ENCODE measurements around the gene STARD3. TPM values are rescaled to one million over a fixed set of nuclear protein-coding genes. Genes with fewer than 3 reads are reported as not detected.
A peak's percentile ranks its signal among the peaks of the same experiment; 100 is the strongest.

Gene STARD3
- total RNA-seq, 1 donor from 2014 or later = 51.2 TPM

- no peak overlapping the region for H3K4me3 ChIP-seq (ENCODE audit: insufficient read depth, low read depth, low read length)
- TF ChIP-seq EZH2 (IDR thresholded peaks at IDR 0.05; ENCODE audit: insufficient read depth, low read length) = no peak
- no peak for TF ChIP-seq CTCF (IDR thresholded peaks at IDR 0.05; ENCODE audit: insufficient read depth, low read depth, low read length)
- H3K36me3 ChIP-seq (ENCODE audit: insufficient read depth, low read length) = no peaks in the 10 kb centered on the region
- H3K4me1 ChIP-seq (ENCODE audit: insufficient read depth, low read length) = no peaks in the 10 kb centered on the region
- FAIRE-seq (no peak), DNase-seq (ENCODE audit: low read depth) (peak; percentile 76)
- Mint-ChIP-seq H3K4me1 (ENCODE audit: low read depth, unreplicated experiment) (peaks cover 31% of the 10 kb centered on the region), H3K4me3 (ENCODE audit: unreplicated experiment) (peak overlapping the region; percentile 17), H3K9me3 (ENCODE audit: unreplicated experiment) (no peaks in the 10 kb centered on the region), H3K36me3 (ENCODE audit: low read depth, unreplicated experiment) (peaks cover 2% of the 10 kb centered on the region), H3K27me3 (ENCODE audit: low read depth, unreplicated experiment) (no peaks in the 10 kb centered on the region), H3K27ac (ENCODE audit: unreplicated experiment) (peak overlapping the region; percentile 66)
- H3K27me3 ChIP-seq (ENCODE audit: insufficient read depth, low read length) = no peaks in the 10 kb centered on the region
- H3K27ac ChIP-seq (ENCODE audit: low read depth, low read length) = no peak overlapping the region
- no peaks in the 10 kb centered on the region for H3K9me3 ChIP-seq (ENCODE audit: insufficient read depth, low read depth, low read length)
- H3K4me2 ChIP-seq (ENCODE audit: low read length) = no peak overlapping the region
- H3K9ac ChIP-seq (ENCODE audit: low read length) = no peak overlapping the region
- peaks cover 72% of the 10 kb centered on the region for H4K20me1 ChIP-seq (ENCODE audit: insufficient read depth, low read length)
- H3K79me2 ChIP-seq (ENCODE audit: insufficient read depth, low read length) = peaks cover 36% of the 10 kb centered on the region
- H2AFZ ChIP-seq (ENCODE audit: low read depth, low read length) = no peak overlapping the region
Measured at GRCh38 chr17:39648616-39649366, 11.8 kb downstream of the STARD3 start.

- no peaks in the 10 kb centered on the region for H3K4me1 ChIP-seq (ENCODE audit: insufficient read depth, low read length)
- H3K4me3 ChIP-seq (ENCODE audit: insufficient read depth, low read depth, low read length) = no peak overlapping the region
- H3K27me3 Mint-ChIP-seq (ENCODE audit: low read depth, unreplicated experiment) = no peaks in the 10 kb centered on the region
- no peak overlapping the region for H2AFZ ChIP-seq (ENCODE audit: low read depth, low read length)
- no peak overlapping the region for H3K4me3 Mint-ChIP-seq (ENCODE audit: unreplicated experiment)
- H3K36me3 ChIP-seq (ENCODE audit: insufficient read depth, low read length) = no peaks in the 10 kb centered on the region
- TF ChIP-seq EZH2 (IDR thresholded peaks at IDR 0.05; ENCODE audit: insufficient read depth, low read length) (no peak), CTCF (IDR thresholded peaks at IDR 0.05; ENCODE audit: insufficient read depth, low read depth, low read length) (no peak)
- no peaks in the 10 kb centered on the region for H3K9me3 ChIP-seq (ENCODE audit: insufficient read depth, low read depth, low read length)
- H3K36me3 Mint-ChIP-seq (ENCODE audit: low read depth, unreplicated experiment) = peaks cover 5% of the 10 kb centered on the region
- no peak overlapping the region for H3K9ac ChIP-seq (ENCODE audit: low read length)
- H3K9me3 Mint-ChIP-seq (ENCODE audit: unreplicated experiment) = no peaks in the 10 kb centered on the region
- no peak overlapping the region for H3K27ac ChIP-seq (ENCODE audit: low read depth, low read length)
- H3K4me1 Mint-ChIP-seq (ENCODE audit: low read depth, unreplicated experiment) = peaks cover 28% of the 10 kb centered on the region
- H3K27ac Mint-ChIP-seq (ENCODE audit: unreplicated experiment) = no peak overlapping the region
- H3K27me3 ChIP-seq (ENCODE audit: insufficient read depth, low read length) = no peaks in the 10 kb centered on the region
- peak; percentile 21 for DNase-seq (ENCODE audit: low read depth)
- no peak for FAIRE-seq
- no peak overlapping the region for H3K4me2 ChIP-seq (ENCODE audit: low read length)
- peaks cover 25% of the 10 kb centered on the region for H3K79me2 ChIP-seq (ENCODE audit: insufficient read depth, low read length)
- H4K20me1 ChIP-seq (ENCODE audit: insufficient read depth, low read length) = peaks cover 74% of the 10 kb centered on the region
Measured at GRCh38 chr17:39650121-39650579, 13.2 kb downstream of the STARD3 start.
